ENCODE results near the gene UBE2E1. TPM values are rescaled to one million over a fixed set of nuclear protein-coding genes. Genes with fewer than 3 reads are reported as not detected.
"Not testable (repeated sequence)": the region's sequence is repeated elsewhere in the genome, so short reads cannot be mapped to it uniquely, and the experiment has no call there.

Gene UBE2E1
- total RNA-seq, 2 donors from 2014 or later, result 41.2 to 53.3 TPM

GRCh38 chr3:23913873-23914743 is 108.4 kb downstream of the UBE2E1 start:
- TF ChIP-seq CTCF (IDR thresholded peaks at IDR 0.05), result no peak
- H3K4me1 ChIP-seq (ENCODE audit: control insufficient read depth in 1 of 2, low read depth in 2 of 2), result peaks cover 21 to 39% of the 10 kb centered on the region in 2 donors
- no peak overlapping the region for H3K4me3 ChIP-seq
- no peaks in the 10 kb centered on the region for H3K27me3 ChIP-seq (replicated peaks; ENCODE audit: insufficient read depth)
- ATAC-seq (ENCODE audit: insufficient number of reproducible peaks, low FRiP score, low read depth) (no peak), DNase-seq (ENCODE audit: low spot score) (no peak)
- H3K36me3 ChIP-seq, result no peaks in the 10 kb centered on the region
- H3K27ac ChIP-seq, result no peak overlapping the region
- H3K9me3 ChIP-seq, result no peaks in the 10 kb centered on the region

- no peak for DNase-seq (ENCODE audit: low spot score)
- peaks cover 25 to 54% of the 10 kb centered on the region in 2 donors for H3K4me1 ChIP-seq (ENCODE audit: control insufficient read depth in 1 of 2, low read depth in 2 of 2)
- H3K27me3 ChIP-seq (replicated peaks; ENCODE audit: insufficient read depth), result no peaks in the 10 kb centered on the region
- no peak for TF ChIP-seq CTCF (IDR thresholded peaks at IDR 0.05)
- no peak for ATAC-seq (ENCODE audit: insufficient number of reproducible peaks, low FRiP score, low read depth)
- H3K4me3 ChIP-seq, result peak overlapping the region; percentile 87
- H3K27ac ChIP-seq, result peak overlapping the region; percentile 77 to 93
- no peaks in the 10 kb centered on the region for H3K9me3 ChIP-seq
- no peaks in the 10 kb centered on the region for H3K36me3 ChIP-seq
Measured at GRCh38 chr3:23915537-23916108, 109.9 kb downstream of the UBE2E1 start.

- DNase-seq (ENCODE audit: low spot score), result no peak
- H3K4me3 ChIP-seq, result peak overlapping the region; percentile 87
- H3K36me3 ChIP-seq, result no peaks in the 10 kb centered on the region
- peaks cover 25 to 55% of the 10 kb centered on the region in 2 donors for H3K4me1 ChIP-seq (ENCODE audit: control insufficient read depth in 1 of 2, low read depth in 2 of 2)
- peak overlapping the region; percentile 77 to 93 for H3K27ac ChIP-seq
- no peaks in the 10 kb centered on the region for H3K9me3 ChIP-seq
- H3K27me3 ChIP-seq (replicated peaks; ENCODE audit: insufficient read depth), result no peaks in the 10 kb centered on the region
- no peak for TF ChIP-seq CTCF (IDR thresholded peaks at IDR 0.05)
- ATAC-seq (ENCODE audit: insufficient number of reproducible peaks, low FRiP score, low read depth), result peak; percentile 18
Measured at GRCh38 chr3:23916152-23916885, 110.6 kb downstream of the UBE2E1 start.

- no peaks in the 10 kb centered on the region for H3K36me3 ChIP-seq
- peak within 1 kb of the TSS; percentile 87 for H3K4me3 ChIP-seq
- peak; percentile 79 for TF ChIP-seq CTCF (IDR thresholded peaks at IDR 0.05)
- DNase-seq (ENCODE audit: low spot score) (peak; percentile 87), ATAC-seq (ENCODE audit: insufficient number of reproducible peaks, low FRiP score, low read depth) (peak; percentile 98)
- H3K9me3 ChIP-seq, result no peaks in the 10 kb centered on the region
- peaks cover 25 to 55% of the 10 kb centered on the region in 2 donors for H3K4me1 ChIP-seq (ENCODE audit: control insufficient read depth in 1 of 2, low read depth in 2 of 2)
- H3K27ac ChIP-seq, result peak within 1 kb of the TSS; percentile 77 to 93
- no peaks in the 10 kb centered on the region for H3K27me3 ChIP-seq (replicated peaks; ENCODE audit: insufficient read depth)
Measured at GRCh38 chr3:23916886-23917678, 111.3 kb downstream of the UBE2E1 start, which contains the start of the genes NKIRAS1 and RPL15. TSS of gene NKIRAS1 (minus strand) at chr3:23916990. CDS start at chr3:23910904, 6,086 bp downstream. TSS of gene RPL15 (plus strand) at chr3:23917132. CDS start at chr3:23917860, 728 bp downstream.

GRCh38 chr3:23917679-23918303 is 112.0 kb downstream of the UBE2E1 start:
- H3K27me3 ChIP-seq (replicated peaks; ENCODE audit: insufficient read depth); H3K36me3 ChIP-seq; H3K9me3 ChIP-seq: not testable (repeated sequence)
- Histone ChIP-seq H3K4me1 (ENCODE audit: control insufficient read depth in 1 of 2, low read depth in 2 of 2) (peaks cover 25 to 55% of the 10 kb centered on the region in 2 donors), H3K27ac (peak overlapping the region; percentile 77 to 93), H3K4me3 (peak overlapping the region; percentile 87)
- DNase-seq (ENCODE audit: low spot score) (peak; percentile 31), ATAC-seq (ENCODE audit: insufficient number of reproducible peaks, low FRiP score, low read depth) (peak; percentile 46)

GRCh38 chr3:23918331-23918730 is 112.6 kb downstream of the UBE2E1 start:
- DNase-seq (ENCODE audit: low spot score); H3K9me3 ChIP-seq; H3K36me3 ChIP-seq; ATAC-seq (ENCODE audit: insufficient number of reproducible peaks, low FRiP score, low read depth); H3K27me3 ChIP-seq (replicated peaks; ENCODE audit: insufficient read depth): not testable (repeated sequence)
- peak overlapping the region; percentile 77 to 93 for H3K27ac ChIP-seq
- peak overlapping the region; percentile 87 for H3K4me3 ChIP-seq
- peaks cover 25 to 55% of the 10 kb centered on the region in 2 donors for H3K4me1 ChIP-seq (ENCODE audit: control insufficient read depth in 1 of 2, low read depth in 2 of 2)
